Endothelial cell of umbilical vein (primary cell): ENCODE measurements around the gene SMARCAL1. TPM values are rescaled to one million over a fixed set of nuclear protein-coding genes. Genes with fewer than 3 reads are reported as not detected.
A peak's percentile ranks its signal among the peaks of the same experiment; 100 is the strongest.

ENCODE experiments used
- BruUV-seq: library from RNA; stranded (reverse); fragments of 400-500 nt; replicated peaks from 2 replicates; lab custom pipeline; 2021; lab: Mats Ljungman, UMichigan
- CTCF ChIA-PET: fragments of 300-600, 350-600 bp; sonication (Branson Sonifier 250); formaldehyde crosslinking; loops from one replicate; lab custom pipeline; 2021; ENCODE audit warnings: antibody characterized with exemption, inconsistent platforms; lab: Charles Lee
- POLR2A ChIA-PET: fragments of 300-600, 350-600 bp; sonication (Branson Sonifier 250); formaldehyde crosslinking; loops from one replicate; lab custom pipeline; 2021; ENCODE audit warnings: antibody characterized with exemption, inconsistent platforms; lab: Charles Lee
- DNase-seq: peaks from one replicate; pipeline ENCODE4 v3.0.0-alpha.2; 2011; ENCODE audit warnings: low read depth, low spot score
- FAIRE-seq: peaks from 2 replicates; lab custom pipeline; 2011; peaks lifted over from hg19 to GRCh38; lab: Jason Lieb, UNC
- H2AFZ ChIP-seq: 2 replicates; pipeline ENCODE4 v1.6.0; 2012; ENCODE audit warnings: low read depth, low read length, control low read depth, inconsistent platforms
- H3K27ac ChIP-seq: 2 replicates; pipeline ENCODE4 v1.5.1; 2011; ENCODE audit warnings: low read depth, mild to moderate bottlenecking, control low read depth, low read length, moderate library complexity; ENCODE audit not compliant: insufficient read depth
- H3K27me3 ChIP-seq, 2 experiments: 2 replicates each; pipeline versions ENCODE4 v1.6.0 to v1.6.1; 2011; ENCODE audit warnings: low read length in 2 of 2, mixed read lengths in 1 of 2; ENCODE audit not compliant: control insufficient read depth in 2 of 2, insufficient read depth in 2 of 2
- H3K36me3 ChIP-seq, 2 experiments: 2 replicates in 1 of 2; 3 replicates in 1 of 2; pipeline ENCODE4 v1.5.1; 2011; ENCODE audit warnings: low read length in 2 of 2, mild to moderate bottlenecking in 1 of 2, moderate library complexity in 1 of 2; ENCODE audit not compliant: control insufficient read depth in 2 of 2, insufficient read depth in 2 of 2; ENCODE audit errors: extremely low read depth in 1 of 2
- H3K4me1 ChIP-seq: 3 replicates; pipeline ENCODE4 v1.5.1; 2011; ENCODE audit warnings: mild to moderate bottlenecking, low read length; ENCODE audit not compliant: control insufficient read depth, insufficient read depth; ENCODE audit errors: extremely low read depth
- H3K4me2 ChIP-seq: 2 replicates; pipeline ENCODE4 v1.6.1; 2011; ENCODE audit warnings: low read length, control low read depth, mixed read lengths; ENCODE audit not compliant: insufficient read depth
- H3K4me3 ChIP-seq, 3 experiments: fragments of 200-600 bp in 1 of 3; sonication (generic), shearing (Covaris generic) in 1 of 3; replicated peaks in 1 of 3; 2 replicates each; pipeline ENCODE4 v1.5.1; 2011 to 2016; ENCODE audit warnings: control low read depth in 3 of 3, low read length in 3 of 3, mild to moderate bottlenecking in 2 of 3, inconsistent platforms in 1 of 3, low read depth in 1 of 3, moderate library complexity in 1 of 3; ENCODE audit not compliant: insufficient read depth in 1 of 3
- H3K79me2 ChIP-seq: 2 replicates; pipeline ENCODE4 v1.6.0; 2012; ENCODE audit warnings: low read length, inconsistent platforms; ENCODE audit not compliant: control insufficient read depth, insufficient read depth
- H3K9ac ChIP-seq: replicated peaks from 2 replicates; pipeline ENCODE3; 2011; ENCODE audit warnings: low read length, control low read depth; ENCODE audit not compliant: insufficient read depth; ENCODE audit errors: extremely low read depth
- H3K9me1 ChIP-seq: replicated peaks from 3 replicates; pipeline ENCODE4 v1.6.0; 2011; ENCODE audit warnings: mild to moderate bottlenecking, low read length; ENCODE audit not compliant: control insufficient read depth, insufficient read depth; ENCODE audit errors: extremely low read depth
- H3K9me3 ChIP-seq: replicated peaks from 2 replicates; pipeline ENCODE4 v1.5.1; 2012; ENCODE audit warnings: low read length, inconsistent platforms; ENCODE audit not compliant: control insufficient read depth, insufficient read depth
- H4K20me1 ChIP-seq: replicated peaks from 2 replicates; pipeline ENCODE3; 2011; ENCODE audit warnings: mild to moderate bottlenecking, low read length; ENCODE audit not compliant: control insufficient read depth, insufficient read depth; ENCODE audit errors: extremely low read depth
- EZH2 ChIP-seq: IDR thresholded peaks from 2 replicates; pipeline ENCODE4 v1.6.1; 2012; ENCODE audit warnings: borderline replicate concordance, low read depth, mild to moderate bottlenecking, moderate library complexity, low read length, inconsistent platforms; ENCODE audit not compliant: severe bottlenecking
- MYC ChIP-seq: IDR thresholded peaks from one replicate; pipeline ENCODE4 v1.6.1; 2011; ENCODE audit warnings: mild to moderate bottlenecking, low read depth, low read length
- POLR2A ChIP-seq: IDR thresholded peaks from 2 replicates; pipeline ENCODE4 v1.6.1; 2012; ENCODE audit warnings: low read depth, mild to moderate bottlenecking, control low read depth, low read length
- POLR2AphosphoS5 ChIP-seq: IDR thresholded peaks from 2 replicates; pipeline ENCODE4 v1.6.1; 2012; ENCODE audit warnings: low read depth, mild to moderate bottlenecking, control low read depth, low read length, moderate library complexity; ENCODE audit not compliant: insufficient read depth
- dilution Hi-C: fragments of 300-500 bp; cut with MboI; formaldehyde crosslinking; loops from one replicate; pipeline ENCODE4 v1.15.0; 2019; ENCODE audit warnings: low sequenced_read_pairs; ENCODE audit not compliant: extremely low pct_ligation_motif_present
- intact Hi-C: fragments of 100-400 bp; cut with micrococcal nuclease; formaldehyde crosslinking; loops from one replicate; pipeline ENCODE4 v1.10.0; 2022
- polyA plus RNA-seq, 4 experiments: library from polyadenylated mRNA; depleted of rRNA in 3 of 4; stranded (reverse) in 3 of 4; unstranded in 1 of 4; fragments of >200 nt; gene quantifications; 2 replicates each; pipeline versions ENCODE4 v1.2.1 to v1.2.3, GENCODE V29; 2011 to 2012; ENCODE audit warnings: missing spikeins in 1 of 4
- total RNA-seq: library from RNA; stranded (reverse); gene quantifications from 2 replicates; pipeline ENCODE4 v1.2.3, GENCODE V29; 2021
- TF ChIP-seq, protein P1 (sequence below): IDR thresholded peaks from 2 replicates; pipeline ENCODE4 v1.6.1; 2011; ENCODE audit not compliant: insufficient read depth, insufficient read length
- TF ChIP-seq, protein P2 (sequence below), 2 donors: IDR thresholded peaks; 1 replicate in 1 of 2; 2 replicates in 1 of 2; pipeline ENCODE4 v1.5.1; 2011; ENCODE audit warnings: low read length in 2 of 2, mild to moderate bottlenecking in 2 of 2, moderate library complexity in 2 of 2, control low read depth in 1 of 2, inconsistent platforms in 1 of 2, low read depth in 1 of 2; ENCODE audit not compliant: insufficient read depth in 1 of 2; ENCODE audit errors: extremely low read depth in 1 of 2

The SMARCAL1 gene
- total and polyA plus RNA-seq, 2 donors (not counting 3 experiments of a cell fraction or from before 2014, with no cell fraction given), result 25.4 to 30.7 TPM

DNA sequence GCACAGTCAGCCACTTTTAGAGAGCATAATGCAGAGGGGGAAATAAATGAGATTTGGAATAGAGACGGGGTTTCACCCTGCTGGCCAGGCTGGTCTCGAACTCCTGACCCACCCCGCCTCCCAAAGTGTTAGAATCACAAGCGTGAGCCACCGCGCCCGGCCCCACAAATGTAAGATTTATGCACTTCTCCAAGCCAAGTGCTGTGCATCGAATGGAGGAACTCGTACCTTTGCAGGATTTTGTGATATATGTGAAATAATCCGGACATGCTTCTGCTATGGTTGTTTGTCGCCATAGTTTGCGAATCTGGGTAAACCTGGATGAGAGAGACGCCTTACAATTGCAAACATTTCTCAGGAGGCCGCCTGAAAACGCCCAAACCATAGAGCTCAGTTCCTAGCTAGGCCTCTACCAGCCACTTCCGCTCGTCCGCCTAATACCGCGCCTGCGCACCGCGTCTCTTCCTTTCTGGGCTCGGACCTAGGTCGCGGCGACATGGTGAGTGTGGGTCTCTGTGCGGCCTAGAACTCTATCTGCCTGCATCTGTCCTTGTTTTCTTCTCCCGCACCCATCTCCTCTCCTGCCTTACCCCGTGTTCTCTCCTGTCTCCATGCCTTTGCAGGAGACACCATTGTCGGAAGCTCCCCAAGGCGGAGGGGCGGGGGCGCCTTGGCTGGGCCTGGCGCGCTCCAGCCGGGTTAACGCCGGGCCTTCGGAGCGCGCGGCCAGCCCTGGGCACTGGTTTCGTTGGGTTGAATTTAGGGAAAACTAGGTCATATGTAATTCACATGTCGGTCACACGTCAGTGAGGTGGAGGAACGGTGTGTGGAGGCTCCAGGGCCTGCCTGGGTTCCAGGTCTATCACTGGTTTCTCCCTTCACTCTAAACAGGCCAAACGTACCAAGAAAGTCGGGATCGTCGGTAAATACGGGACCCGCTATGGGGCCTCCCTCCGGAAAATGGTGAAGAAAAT, 86.4 kb downstream of the SMARCAL1 start, which contains the start of gene RPL37A:
Gene RPL37A, plus strand, starts transcription at position 466 of the 974 bp plus-strand sequence. Its CDS starts 31 bp downstream, at position 497.
- H2AFZ ChIP-seq, result peak within 1 kb of the TSS; percentile 82
- H3K79me2 ChIP-seq, result peaks cover 49% of the 10 kb centered on the region
- TF ChIP-seq POLR2AphosphoS5 (peak; percentile 99), EZH2 (no peak), POLR2A (peak; percentile 99), MYC (peak; percentile 69)
- TF ChIP-seq, protein P1, sequence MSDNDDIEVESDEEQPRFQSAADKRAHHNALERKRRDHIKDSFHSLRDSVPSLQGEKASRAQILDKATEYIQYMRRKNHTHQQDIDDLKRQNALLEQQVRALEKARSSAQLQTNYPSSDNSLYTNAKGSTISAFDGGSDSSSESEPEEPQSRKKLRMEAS, result no peak
- TF ChIP-seq, protein P2, sequence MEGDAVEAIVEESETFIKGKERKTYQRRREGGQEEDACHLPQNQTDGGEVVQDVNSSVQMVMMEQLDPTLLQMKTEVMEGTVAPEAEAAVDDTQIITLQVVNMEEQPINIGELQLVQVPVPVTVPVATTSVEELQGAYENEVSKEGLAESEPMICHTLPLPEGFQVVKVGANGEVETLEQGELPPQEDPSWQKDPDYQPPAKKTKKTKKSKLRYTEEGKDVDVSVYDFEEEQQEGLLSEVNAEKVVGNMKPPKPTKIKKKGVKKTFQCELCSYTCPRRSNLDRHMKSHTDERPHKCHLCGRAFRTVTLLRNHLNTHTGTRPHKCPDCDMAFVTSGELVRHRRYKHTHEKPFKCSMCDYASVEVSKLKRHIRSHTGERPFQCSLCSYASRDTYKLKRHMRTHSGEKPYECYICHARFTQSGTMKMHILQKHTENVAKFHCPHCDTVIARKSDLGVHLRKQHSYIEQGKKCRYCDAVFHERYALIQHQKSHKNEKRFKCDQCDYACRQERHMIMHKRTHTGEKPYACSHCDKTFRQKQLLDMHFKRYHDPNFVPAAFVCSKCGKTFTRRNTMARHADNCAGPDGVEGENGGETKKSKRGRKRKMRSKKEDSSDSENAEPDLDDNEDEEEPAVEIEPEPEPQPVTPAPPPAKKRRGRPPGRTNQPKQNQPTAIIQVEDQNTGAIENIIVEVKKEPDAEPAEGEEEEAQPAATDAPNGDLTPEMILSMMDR (IDR thresholded peaks at IDR 0.05; ENCODE audit: extremely low read depth in 1 of 2, insufficient read depth in 1 of 2, low read depth in 1 of 2, low read length in 2 of 2), result no peak
- no peaks in the 10 kb centered on the region for H3K9me1 ChIP-seq
- peak within 1 kb of the TSS; percentile 94 for H3K4me2 ChIP-seq
- intact Hi-C loops, result loop anchor here (1.0 to 10.0 kb wide), 7 partner anchors 36 to 386 kb away; partner anchors contain the start of gene SMARCAL1
- H3K9ac ChIP-seq, result peak within 1 kb of the TSS; percentile 99
- CTCF ChIA-PET, result interaction anchor here (0.7 to 1.7 kb wide), 4 partner anchors 21 to 87 kb away, joined by 3 to 9 read pairs (median 3); partner anchors contain the start of gene SMARCAL1
- no peaks in the 10 kb centered on the region for H3K27me3 ChIP-seq
- BruUV-seq, result TSS peak; percentile 81
- H3K9me3 ChIP-seq, result no peaks in the 10 kb centered on the region
- H3K4me3 ChIP-seq, result peak within 1 kb of the TSS; percentile 85 to 99 (median 99)
- DNase-seq, result peak; percentile 96
- peaks cover 24 to 27% of the 10 kb centered on the region in 2 experiments for H3K36me3 ChIP-seq
- dilution Hi-C loops, result no loop called here
- FAIRE-seq, result peak; percentile 85
- no peaks in the 10 kb centered on the region for H4K20me1 ChIP-seq
- H3K27ac ChIP-seq, result peak within 1 kb of the TSS; percentile 81
- POLR2A ChIA-PET, result interaction anchor here (0.6 to 2.2 kb wide), 11 partner anchors 8 to 126 kb away, joined by 3 to 12 read pairs (median 4); partner anchors contain the start of genes MARCHF4 and SMARCAL1
- peaks cover 42% of the 10 kb centered on the region for H3K4me1 ChIP-seq
